ENCODE results near the gene HMG20A. TPM values are rescaled to one million over a fixed set of nuclear protein-coding genes. Genes with fewer than 3 reads are reported as not detected.

Gene HMG20A
- total RNA-seq, 1 experiment from 2014 or later = 61.7 TPM

DNA sequence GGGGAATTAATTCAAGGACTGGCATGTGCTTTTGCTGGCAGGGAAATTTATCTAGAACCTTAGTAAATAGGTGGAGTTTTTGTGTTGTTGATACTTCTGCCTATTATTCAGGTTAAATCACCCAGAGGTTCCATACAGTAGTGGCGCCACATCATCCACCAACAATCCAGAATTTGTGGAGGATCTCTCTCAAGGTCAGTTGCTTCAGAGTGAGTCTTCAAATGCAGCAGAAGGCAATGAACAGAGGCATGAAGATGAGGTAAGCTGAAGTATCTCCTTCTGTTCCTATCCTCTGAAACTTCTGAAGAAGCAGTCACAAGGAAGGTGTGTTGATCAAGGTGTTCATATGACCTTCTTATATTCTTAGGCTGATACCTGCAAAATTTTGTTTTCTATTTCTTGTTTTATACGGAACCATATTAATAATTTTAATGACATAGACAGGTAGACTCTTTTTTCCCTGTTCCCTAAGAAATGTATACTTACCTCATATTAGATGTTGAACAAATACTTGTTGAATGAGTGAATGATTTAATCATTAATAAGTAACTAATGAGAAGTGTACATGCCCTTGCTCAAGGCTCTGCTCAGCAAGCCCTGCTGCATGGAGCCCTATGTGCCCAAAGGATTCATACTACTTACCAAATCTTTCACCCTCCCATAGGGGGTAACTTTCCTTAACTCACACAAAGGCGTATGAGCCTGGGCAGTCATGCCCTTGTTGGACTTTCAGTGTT lies 43.6 kb downstream of the HMG20A start:
- no TSS peak for BruUV-seq (replicated peaks)
- TF ChIP-seq, protein P1, sequence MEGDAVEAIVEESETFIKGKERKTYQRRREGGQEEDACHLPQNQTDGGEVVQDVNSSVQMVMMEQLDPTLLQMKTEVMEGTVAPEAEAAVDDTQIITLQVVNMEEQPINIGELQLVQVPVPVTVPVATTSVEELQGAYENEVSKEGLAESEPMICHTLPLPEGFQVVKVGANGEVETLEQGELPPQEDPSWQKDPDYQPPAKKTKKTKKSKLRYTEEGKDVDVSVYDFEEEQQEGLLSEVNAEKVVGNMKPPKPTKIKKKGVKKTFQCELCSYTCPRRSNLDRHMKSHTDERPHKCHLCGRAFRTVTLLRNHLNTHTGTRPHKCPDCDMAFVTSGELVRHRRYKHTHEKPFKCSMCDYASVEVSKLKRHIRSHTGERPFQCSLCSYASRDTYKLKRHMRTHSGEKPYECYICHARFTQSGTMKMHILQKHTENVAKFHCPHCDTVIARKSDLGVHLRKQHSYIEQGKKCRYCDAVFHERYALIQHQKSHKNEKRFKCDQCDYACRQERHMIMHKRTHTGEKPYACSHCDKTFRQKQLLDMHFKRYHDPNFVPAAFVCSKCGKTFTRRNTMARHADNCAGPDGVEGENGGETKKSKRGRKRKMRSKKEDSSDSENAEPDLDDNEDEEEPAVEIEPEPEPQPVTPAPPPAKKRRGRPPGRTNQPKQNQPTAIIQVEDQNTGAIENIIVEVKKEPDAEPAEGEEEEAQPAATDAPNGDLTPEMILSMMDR (IDR thresholded peaks at IDR 0.05; ENCODE audit: unreplicated experiment) = no peak
- H3K27me3 Mint-ChIP-seq (ENCODE audit: unreplicated experiment) = no peaks in the 10 kb centered on the region
- no peaks in the 10 kb centered on the region for H3K9me3 Mint-ChIP-seq (ENCODE audit: low read depth, unreplicated experiment)
- intact Hi-C loops (cut with micrococcal nuclease; ENCODE audit: unreplicated experiment) = no loop called here
- H3K4me3 Mint-ChIP-seq (ENCODE audit: low read depth, unreplicated experiment) = no peak overlapping the region
- peak; percentile 25 for DNase-seq
- H3K4me1 Mint-ChIP-seq (ENCODE audit: low read depth, unreplicated experiment) = peaks cover 25% of the 10 kb centered on the region
- CTCF ChIA-PET = interaction anchor here (0.7 kb wide), 2 partner anchors 540 to 1357 kb away, joined by 4 to 6 read pairs; no protein-coding TSS in a partner anchor
- H3K36me3 Mint-ChIP-seq (ENCODE audit: insufficient read depth, unreplicated experiment) = peaks cover 44% of the 10 kb centered on the region
- H3K27ac Mint-ChIP-seq (ENCODE audit: unreplicated experiment) = no peak overlapping the region

DNA sequence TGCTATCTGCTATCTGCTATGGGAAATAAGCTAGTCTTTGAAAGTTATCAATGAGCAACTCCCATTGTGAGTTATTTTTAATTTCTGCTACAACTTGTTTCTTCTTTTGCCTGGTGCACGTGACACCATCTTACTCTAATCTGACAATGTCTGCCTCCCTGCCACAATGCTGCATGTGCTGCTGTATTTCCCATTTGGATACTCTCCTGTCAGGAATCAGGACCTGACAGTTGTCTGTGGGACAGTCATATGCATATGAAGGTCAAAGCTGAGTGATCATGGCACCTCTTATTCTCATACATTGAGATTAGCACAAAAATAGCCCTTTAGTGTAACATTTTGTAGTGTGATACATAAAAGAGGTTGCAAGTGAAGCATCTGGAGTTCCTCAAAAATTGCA lies 45.8 kb downstream of the HMG20A start:
- Mint-ChIP-seq H3K27ac (ENCODE audit: unreplicated experiment) (peak overlapping the region; percentile 22), H3K4me3 (ENCODE audit: low read depth, unreplicated experiment) (no peak overlapping the region), H3K4me1 (ENCODE audit: low read depth, unreplicated experiment) (peaks cover 28% of the 10 kb centered on the region), H3K36me3 (ENCODE audit: insufficient read depth, unreplicated experiment) (peaks cover 41% of the 10 kb centered on the region), H3K27me3 (ENCODE audit: unreplicated experiment) (no peaks in the 10 kb centered on the region), H3K9me3 (ENCODE audit: low read depth, unreplicated experiment) (no peaks in the 10 kb centered on the region)
- TF ChIP-seq, protein P1 (IDR thresholded peaks at IDR 0.05; ENCODE audit: unreplicated experiment) = no peak
- no peak for DNase-seq
- CTCF ChIA-PET = no interaction called here
- intact Hi-C loops (cut with micrococcal nuclease; ENCODE audit: unreplicated experiment) = no loop called here
- BruUV-seq (replicated peaks) = no TSS peak

DNA sequence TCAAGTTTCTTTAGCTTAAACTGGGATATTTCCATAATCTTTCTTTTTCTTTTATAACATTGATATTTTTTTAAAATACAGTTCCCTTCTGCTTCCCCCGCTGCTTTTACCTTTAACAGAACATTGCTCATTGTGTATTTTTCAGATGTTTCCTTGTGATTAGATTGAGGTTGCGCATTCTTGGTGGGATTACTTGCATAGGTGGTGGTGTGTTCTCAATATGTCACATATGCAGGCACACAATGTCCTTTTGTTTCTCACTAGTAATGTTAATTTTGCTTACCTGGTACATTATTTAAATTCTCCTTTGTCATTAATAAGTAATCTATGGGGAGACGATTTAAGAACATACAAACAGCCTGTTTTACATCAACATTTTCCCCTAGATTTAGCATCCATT lies 48.2 kb downstream of the HMG20A start:
- H3K9me3 Mint-ChIP-seq (ENCODE audit: low read depth, unreplicated experiment) = no peaks in the 10 kb centered on the region
- H3K36me3 Mint-ChIP-seq (ENCODE audit: insufficient read depth, unreplicated experiment) = peaks cover 52% of the 10 kb centered on the region
- H3K27ac Mint-ChIP-seq (ENCODE audit: unreplicated experiment) = peak overlapping the region; percentile 24
- CTCF ChIA-PET = no interaction called here
- peak; percentile 44 for DNase-seq
- intact Hi-C loops (cut with micrococcal nuclease; ENCODE audit: unreplicated experiment) = no loop called here
- H3K27me3 Mint-ChIP-seq (ENCODE audit: unreplicated experiment) = no peaks in the 10 kb centered on the region
- peak overlapping the region; percentile 24 for H3K4me3 Mint-ChIP-seq (ENCODE audit: low read depth, unreplicated experiment)
- peaks cover 28% of the 10 kb centered on the region for H3K4me1 Mint-ChIP-seq (ENCODE audit: low read depth, unreplicated experiment)
- BruUV-seq (replicated peaks) = no TSS peak
- TF ChIP-seq, protein P1 (IDR thresholded peaks at IDR 0.05; ENCODE audit: unreplicated experiment) = no peak

DNA sequence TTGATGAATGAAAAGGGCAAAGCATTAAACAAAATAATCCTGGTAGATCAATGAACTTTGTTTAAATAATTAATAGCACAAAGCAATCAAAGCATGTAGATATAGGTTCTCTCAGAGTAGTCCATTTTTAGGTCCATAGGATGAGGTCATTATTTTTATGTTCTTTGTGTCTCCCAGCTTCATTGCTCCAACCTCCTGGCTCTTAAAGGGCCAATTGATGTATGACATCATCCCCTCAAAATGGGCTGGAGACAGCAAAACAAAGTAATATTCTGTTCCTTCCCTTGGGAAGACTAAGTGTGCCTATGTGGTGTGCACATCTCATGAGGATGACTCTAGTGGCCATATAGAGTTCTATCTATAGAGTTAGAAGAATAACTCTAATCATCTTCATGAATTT lies 49.5 kb downstream of the HMG20A start:
- TF ChIP-seq, protein P1 (IDR thresholded peaks at IDR 0.05; ENCODE audit: unreplicated experiment) = no peak
- Mint-ChIP-seq H3K9me3 (ENCODE audit: low read depth, unreplicated experiment) (no peaks in the 10 kb centered on the region), H3K27me3 (ENCODE audit: unreplicated experiment) (no peaks in the 10 kb centered on the region), H3K36me3 (ENCODE audit: insufficient read depth, unreplicated experiment) (peaks cover 52% of the 10 kb centered on the region), H3K27ac (ENCODE audit: unreplicated experiment) (no peak overlapping the region), H3K4me3 (ENCODE audit: low read depth, unreplicated experiment) (no peak overlapping the region), H3K4me1 (ENCODE audit: low read depth, unreplicated experiment) (peaks cover 28% of the 10 kb centered on the region)
- BruUV-seq (replicated peaks) = no TSS peak
- CTCF ChIA-PET = no interaction called here
- intact Hi-C loops (cut with micrococcal nuclease; ENCODE audit: unreplicated experiment) = no loop called here
- DNase-seq = no peak
